GM19438 (cell line): Measurements from ENCODE around the gene SLC35B2.

ENCODE experiments used
- ATAC-seq: cut with Tn5 transposase; IDR thresholded peaks from one replicate; pipeline ENCODE4 v1.9.1; 2021; ENCODE audit warnings: low read depth; ENCODE audit not compliant: unreplicated experiment

The SLC35B2 gene

DNA sequence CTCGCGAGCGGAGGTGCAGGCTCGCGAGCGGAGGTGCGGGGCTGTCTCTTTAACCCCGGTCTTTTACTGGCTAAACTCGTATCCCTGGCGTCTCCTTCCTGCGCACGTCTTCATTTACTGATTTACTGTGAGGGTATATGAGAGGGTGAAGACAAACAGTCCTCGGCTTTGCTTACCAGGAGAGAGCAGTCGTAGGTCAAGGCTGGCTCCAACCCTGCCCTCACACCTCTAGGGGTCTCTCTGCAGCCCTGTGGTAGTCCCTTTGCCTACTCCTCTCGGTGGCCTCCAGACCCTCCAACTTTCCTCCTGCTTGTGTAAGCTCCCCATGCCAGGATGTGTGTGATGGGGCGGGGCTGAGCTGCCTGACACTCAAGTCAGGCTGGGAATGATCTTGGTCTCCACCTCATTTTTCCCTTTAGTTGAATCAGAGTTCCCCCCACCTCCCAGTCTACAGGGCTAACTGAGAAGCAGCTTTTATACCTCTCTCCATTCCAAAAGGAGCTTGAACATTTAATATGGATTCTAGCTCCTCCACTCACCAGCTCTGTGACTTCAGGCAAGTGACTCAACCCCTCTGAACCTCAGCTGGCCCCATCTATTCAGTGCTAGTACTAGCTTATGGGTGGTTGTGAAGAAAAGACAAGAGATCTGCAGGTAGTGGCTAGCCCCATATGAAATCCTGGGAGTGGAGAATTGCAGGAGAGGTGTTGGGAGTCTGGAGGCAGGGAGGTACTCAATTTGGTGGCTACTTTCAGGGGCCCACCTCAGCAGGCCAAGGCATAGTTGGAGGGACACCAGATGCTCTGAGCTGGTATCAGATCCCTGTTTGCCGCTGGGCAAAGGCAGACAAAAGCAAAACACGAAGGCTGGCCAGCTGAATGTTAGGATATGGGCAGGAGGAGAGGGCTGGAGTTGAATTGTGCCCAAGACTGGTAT lies 33.0 kb downstream of the SLC35B2 start:
- peak; percentile 13 for ATAC-seq

DNA sequence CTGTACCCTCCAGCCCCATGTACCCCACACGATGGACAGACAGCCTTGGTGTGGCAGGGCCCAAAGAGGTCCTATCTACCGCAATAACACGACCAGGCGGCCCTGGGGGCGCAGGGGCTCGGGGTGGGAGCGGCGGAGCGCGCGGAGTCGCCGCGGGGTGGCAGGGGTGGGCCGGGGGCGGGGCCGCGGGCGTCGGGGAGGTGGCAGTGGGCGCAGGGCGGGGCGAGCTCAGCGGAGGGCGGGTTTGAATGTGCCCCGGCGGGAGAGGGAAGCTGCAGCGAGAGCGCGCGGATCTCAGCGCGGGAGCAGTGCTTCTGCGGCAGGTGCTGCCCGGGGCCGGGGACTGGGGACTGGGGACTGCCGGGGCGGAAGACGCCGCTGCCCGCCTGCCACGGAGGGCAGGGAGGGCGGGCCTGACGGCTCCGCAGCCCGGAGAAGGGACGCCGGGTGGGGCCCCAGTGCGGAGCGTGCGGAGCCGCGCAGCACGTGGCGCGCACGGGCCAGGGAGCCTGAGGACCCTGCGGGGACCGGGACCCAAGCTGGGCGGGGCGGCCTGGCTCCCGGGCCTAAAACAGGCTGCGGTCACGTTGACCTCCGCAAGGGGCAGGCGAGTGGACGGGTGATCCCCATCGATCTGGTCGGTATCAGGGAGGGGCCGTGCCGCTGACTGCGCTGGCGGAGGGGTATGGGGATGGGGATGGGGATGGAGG lies 33.9 kb downstream of the SLC35B2 start, which contains the start of gene SLC29A1:
SLC29A1 (plus strand) TSS at position 277 of the 710 bp plus-strand sequence. CDS start 3,719 bp downstream, outside the sequence.
- peak; percentile 41 for ATAC-seq

DNA sequence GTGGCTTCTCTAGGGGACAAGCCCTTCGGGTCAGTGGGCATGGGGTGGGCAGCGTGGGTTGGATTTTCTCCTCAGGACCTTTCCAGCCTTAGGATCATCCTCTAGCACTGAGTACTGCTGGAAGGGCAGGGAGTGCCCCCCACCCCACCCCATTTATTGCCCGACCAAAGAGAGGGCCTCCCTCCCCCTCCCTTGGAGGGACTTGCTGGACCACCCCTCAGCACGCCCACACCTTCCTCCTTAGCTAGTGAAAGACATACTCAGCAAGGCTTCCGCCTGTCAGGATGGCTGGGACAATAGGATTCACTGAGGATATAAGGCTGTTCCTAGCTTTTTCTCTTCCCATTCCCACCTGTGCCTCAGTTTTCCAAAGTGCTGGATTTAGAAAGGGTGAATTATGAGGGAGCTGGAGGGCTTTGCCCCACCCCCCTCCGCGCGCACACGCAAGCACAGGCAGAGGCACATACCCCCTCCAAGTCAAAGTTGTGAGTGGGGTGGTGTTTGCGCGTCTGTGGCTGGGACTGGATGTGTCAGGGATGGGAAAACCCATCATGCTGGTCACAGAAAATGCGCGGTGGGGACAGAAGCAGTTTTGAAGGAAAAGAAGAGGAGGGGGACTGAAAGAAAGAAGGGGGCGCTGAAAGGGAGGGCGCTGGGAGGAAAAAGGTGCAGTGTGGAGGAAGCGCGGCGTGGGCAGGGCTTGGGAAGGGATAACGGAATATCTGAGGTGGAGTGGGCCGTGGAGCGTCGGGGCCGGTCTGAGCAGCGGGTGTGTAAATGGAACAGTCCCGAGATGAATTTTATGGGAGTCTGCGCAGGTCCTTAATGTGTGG lies 34.6 kb downstream of the SLC35B2 start:
- ATAC-seq: no peak

DNA sequence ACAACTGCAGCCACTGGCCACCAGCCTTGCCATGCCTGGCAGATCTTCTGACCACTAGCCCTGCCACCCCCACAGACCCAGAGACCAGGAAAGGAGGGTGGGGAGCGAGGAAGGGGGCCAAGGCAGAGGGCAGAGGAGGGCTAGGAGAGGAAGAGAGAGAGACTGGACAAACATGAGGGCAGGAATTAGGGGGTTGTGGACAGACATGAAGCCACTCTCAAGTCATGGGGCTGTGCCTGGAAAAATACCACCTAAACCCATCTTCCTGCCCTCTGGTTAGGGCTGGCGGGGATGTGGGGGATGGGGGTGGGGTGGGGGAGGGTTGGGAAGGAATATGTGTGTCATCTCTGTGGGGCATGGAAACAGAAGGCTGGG lies 35.4 kb downstream of the SLC35B2 start:
- ATAC-seq: no peak

DNA sequence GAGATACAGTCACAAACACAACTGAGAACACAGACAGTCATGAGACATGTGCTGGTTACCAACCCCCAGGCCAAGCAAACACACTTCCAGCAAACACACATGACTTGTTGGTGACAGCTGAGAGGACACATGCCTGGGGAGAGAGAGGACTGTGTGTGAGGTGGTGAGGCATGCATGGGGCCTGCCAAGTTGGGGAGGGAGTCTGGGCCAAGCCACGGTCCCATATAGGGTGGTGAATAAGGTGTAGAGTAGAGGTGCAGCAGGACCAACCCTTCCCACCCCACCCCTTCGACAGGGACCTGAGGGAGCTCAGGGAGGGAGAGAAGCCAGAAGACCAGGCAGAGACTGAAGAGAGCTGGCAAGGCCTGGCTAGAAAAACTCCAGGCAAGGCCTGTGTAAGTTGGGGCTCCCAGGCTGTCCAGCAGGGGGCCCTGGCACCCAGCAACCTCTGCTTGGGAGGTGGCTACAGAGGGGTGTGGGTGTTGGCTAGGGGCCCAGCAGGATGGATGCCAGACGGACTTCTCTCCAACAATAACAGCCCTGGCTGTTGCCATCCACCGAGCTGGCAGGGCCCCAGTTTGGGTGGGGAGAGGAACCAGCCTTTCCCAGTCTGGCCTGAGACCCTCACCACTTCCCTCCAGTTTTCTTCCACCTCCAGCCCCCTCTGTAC lies 35.9 kb downstream of the SLC35B2 start:
- peak; percentile 45 for ATAC-seq

DNA sequence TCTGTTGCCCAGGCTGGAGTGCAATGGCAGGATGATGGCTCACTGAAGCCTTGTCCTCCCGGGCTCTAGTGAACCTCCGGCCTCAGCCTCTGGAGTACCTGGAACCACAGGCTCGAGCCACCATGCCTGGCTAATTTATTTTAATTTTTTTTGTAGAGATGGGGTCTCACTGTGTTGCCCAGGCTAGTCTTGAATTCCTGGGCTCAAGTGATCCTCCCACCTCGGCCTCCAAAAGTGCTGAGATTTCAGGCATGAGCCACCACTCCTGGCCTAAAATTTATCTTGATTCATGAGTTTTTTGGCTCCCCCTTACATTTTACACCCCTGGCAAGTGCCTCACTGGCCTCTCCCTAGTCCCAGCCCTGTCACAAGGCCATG lies 36.4 kb downstream of the SLC35B2 start:
- ATAC-seq: no peak

DNA sequence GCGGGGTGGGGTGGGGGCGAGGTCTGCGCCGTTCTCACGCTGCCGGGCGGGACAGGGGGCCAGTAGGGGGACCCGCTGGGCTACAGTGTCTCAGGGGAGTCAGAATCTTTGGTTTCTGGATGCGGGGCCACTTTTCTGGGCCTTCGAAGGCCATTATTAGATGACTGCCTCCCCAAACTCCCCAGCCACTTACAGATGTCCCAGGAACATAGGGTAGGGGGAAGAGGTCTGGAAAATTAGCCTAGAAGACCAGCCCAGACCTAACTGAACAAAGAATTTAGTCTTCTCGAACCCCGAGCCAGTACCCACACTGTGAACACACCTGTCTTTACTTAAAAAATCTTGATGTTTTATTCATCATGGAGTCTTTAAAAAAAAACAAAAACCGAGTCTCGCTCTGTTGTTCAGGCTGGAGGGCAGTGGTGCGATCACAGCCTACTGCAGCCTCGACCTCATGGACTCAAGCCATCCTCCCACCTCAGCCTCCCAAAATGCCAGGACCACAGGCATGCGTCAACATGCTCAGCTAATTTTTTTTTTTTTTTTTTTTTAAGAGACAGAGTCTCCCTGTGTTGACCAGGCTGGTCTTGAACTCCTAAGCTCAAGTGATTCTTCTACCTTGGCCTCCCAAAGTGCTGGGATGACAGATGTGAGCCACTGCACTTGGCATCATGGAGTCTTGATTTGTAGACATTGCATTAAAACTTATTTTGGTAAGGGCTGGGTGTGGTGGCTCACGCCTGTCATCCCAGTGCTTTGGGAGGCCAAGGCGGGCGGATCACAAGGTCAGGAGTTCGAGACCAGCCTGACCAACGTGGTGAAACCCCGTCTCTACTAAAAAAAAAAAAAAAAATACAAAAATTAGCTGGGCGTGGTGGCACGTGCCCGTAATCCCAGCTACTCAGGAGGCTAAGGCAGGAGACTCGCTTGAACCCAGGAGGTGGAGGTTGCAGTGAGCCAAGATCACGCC lies 37.2 kb downstream of the SLC35B2 start:
- no peak for ATAC-seq

DNA sequence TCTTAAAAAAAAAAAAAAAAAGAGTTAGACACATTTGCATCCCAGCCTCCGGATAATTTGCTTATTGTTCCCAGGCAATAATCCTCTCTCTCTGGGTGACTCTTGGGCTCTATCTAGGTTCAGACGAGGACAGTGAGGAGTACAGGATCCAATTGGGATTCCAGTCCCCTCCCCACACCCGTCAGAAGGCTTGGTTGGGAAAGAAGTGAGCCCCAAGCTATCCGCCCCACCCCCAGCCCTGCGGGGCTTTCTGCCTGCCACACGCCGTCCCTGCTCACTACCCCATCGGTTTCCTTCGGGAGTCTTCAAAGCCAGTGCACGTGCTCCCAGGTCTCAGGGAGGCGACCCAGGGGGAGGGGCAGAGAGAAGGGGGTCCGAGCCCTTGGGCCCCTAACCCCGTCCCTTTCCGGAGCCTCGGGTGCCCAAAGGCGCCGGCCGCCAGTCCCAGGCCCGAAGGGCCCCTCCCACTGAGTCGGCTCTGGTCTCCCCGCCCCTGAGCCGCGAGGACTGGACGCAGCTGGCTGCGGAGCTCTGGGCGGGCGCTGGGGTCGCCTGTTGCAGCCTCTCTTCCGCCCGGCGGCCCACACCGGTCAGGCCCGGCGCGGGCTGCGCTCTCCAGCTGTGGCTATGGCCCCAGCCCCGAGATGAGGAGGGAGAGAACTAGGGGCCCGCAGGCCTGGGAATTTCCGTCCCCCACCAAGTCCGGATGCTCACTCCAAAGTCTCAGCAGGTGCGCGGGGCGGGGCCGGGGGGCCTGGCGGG lies 38.1 kb downstream of the SLC35B2 start:
- ATAC-seq: peak; percentile 46

DNA sequence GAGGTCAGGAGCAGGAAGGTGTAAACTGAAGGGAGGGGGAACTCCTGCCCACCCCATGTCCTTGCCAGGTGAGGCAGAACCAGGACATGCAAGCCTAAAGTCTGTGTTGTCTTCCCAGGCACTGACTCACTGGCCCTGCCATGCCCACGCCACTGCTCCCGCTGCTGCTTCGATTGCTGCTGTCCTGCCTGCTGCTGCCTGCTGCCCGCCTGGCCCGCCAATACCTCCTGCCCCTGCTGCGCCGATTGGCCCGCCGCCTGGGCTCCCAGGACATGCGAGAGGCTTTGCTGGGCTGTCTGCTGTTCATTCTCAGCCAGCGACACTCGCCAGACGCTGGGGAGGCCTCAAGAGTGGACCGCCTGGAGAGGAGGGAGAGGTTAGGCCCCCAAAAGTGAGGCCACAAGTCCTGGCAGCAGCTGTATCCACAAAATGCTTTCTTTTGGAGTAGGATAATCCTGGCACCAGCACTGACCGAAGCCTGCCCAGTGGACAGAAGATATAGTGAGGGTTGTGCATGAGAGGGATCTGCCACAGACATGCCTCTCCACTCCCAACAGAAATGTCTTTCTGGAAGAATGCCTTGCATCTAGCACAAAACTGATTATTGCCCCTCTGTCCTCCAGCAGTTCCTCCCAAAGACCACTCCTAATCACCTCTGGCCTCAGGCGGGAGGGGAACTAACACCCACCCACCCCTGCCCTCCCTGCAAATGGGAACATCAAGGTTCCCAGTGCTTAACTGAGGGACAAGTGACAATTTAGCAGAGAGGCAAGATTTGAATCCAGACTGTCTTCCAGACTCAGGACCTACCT lies 39.8 kb downstream of the SLC35B2 start:
- no peak for ATAC-seq

DNA sequence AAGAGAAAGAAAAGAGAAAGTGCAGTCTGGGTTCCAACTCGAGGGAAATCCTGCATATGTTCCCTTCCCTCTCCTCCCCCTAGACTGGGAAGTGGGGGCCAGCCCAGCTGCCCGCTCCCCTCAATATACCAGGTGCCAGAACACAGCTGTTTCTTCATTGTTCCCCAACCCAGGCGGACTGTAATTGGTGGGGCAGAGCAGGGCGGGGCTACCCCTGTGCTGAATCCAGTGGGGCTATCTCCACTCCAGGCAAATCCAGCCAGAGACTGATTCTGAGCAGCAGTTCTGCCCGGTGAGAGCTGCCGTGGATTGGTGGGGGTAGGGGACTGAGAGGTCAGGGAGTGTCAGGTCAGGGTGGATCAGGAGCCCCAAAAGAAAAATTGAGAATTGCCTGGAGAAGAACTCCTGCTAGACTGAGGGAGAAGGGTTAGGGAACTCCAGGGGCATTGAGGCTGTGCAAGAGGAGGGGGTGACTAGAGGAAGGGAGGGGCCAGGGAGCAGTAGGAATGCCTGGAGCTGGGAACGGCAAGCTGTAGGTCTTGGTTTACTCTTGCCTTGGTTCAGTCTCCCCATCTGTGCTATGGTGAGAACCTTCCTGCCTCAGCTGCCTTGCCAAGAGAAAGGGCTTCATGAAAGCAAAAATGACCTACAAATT lies 40.5 kb downstream of the SLC35B2 start, which contains the start of gene MYMX:
MYMX (plus strand) TSS at position 250 of the 655 bp plus-strand sequence. CDS start 546 bp downstream, outside the sequence.
- no peak for ATAC-seq

DNA sequence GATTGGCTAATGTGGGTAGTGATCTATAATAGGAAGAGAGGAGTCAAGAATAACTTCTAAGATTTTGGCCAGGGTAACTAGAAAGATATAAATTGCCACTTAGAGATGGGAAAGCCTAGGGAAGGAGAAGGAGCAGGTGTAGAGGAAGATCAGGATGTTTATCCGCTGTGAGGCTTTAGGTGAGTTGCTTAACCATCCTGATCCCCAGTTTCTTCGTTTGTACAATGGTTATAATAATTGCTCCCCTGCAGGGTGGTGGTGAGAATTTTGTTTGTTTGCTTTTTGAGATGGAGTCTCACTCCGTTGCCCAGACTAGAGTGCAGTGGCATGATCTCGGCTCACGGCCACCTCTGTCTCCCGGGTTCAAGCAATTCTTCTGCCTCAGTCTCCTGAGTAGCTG lies 43.0 kb downstream of the SLC35B2 start:
- no peak for ATAC-seq

DNA sequence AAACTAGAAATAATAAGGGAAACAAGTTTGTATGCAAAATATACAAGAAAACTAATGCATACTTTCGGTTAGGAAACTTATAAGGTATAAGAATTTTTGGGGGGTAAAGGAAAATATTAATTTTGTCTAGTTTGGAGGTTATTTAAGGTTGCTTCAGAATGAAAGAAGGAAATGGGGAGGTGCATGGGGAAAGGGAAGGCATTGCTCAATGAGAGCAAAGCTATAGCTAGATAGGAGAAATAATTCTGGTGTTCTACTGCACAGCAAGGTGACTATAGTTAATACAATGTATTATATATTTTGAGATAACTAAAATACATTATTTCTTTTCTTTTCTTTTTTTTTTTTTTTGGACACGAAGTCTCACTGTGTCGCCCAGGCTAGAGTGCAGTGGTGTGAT lies 46.0 kb downstream of the SLC35B2 start:
- no peak for ATAC-seq

DNA sequence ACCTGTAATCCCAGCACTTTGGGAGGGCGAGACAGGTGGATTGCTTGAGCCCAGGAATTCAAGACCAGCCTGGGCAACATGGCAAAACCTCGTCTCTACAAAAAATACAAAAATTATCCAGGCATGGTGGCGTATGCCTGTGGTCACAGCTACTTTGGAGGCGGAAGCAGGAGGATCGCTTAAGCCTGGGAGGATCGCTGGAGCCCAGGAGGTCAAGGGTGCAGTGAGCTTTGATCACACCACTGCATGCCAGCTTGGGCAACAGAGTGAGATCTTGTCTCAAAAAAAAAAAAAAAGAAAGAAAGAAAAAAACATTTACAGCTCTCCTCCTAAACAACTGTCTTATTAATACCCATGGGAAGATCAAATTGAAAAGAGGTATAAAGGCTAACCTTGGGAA lies 49.4 kb downstream of the SLC35B2 start:
- no peak for ATAC-seq
